SK-N-MC (cell line): ENCODE data around the gene PCDHB1.

ENCODE experiments used
- EZH2 ChIP-seq: fragments of 200-600 bp; sonication (generic); IDR thresholded peaks from one replicate; pipeline ENCODE4 v1.6.1; 2017; ENCODE audit warnings: antibody characterized with exemption
- FOXP2 ChIP-seq: optimal IDR thresholded peaks from 2 replicates; pipeline ENCODE3; 2011; ENCODE audit warnings: mild to moderate bottlenecking, moderate library complexity; ENCODE audit not compliant: insufficient read depth; ENCODE audit errors: extremely low read length, control extremely low read depth
- POLR2AphosphoS5 ChIP-seq: IDR thresholded peaks from 2 replicates; pipeline ENCODE4 v1.6.1; 2012; ENCODE audit warnings: mild to moderate bottlenecking, low read depth, low read length, borderline replicate concordance

DNA sequence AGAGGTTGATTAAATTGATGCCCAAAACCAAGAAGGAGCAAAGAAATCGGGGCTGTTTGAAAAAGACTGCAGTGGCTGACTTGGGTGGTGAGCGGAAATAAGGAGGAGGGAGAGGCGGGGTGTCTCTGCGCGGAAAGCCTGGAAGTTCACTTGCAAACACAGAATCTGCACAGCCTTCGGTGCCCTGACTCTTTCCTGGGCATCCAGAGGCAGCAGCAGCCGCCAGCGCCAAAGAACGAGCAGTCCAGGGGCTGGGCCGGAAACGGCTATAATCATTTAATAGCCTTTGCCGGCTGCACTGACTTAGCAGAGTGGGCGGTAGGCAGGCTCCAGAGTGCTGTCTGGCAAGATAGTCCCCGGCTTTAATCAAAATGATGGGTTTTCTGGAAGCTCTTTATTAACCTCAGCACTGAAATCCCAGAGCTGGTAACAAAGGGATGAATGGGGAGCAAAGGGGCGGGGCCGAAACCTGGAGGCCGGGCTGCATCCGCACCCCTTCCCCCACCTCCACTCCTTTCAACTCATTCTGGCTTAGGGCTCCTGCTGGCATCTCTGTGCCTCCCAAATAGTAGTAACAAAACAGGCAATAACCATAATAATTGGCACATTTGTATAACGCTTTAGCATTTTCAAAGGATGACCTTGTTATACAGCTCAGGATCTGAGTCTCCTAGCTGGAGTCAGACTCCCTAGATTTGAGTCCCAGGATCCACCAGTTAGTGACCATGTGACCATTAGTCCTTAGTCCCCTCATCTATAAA lies 49.1 kb upstream of the PCDHB1 start:
- TF ChIP-seq POLR2AphosphoS5 (no peak), EZH2 (no peak), FOXP2 (no peak)
